Measurements from ENCODE around the gene BTAF1. TPM values are rescaled to one million over a fixed set of nuclear protein-coding genes. Genes with fewer than 3 reads are reported as not detected.
"Not testable (repeated sequence)": the region's sequence is repeated elsewhere in the genome, so short reads cannot be mapped to it uniquely, and the experiment has no call there.

Gene BTAF1
- total RNA-seq, 2 experiments from 2014 or later: 42.6 to 43.6 TPM

- H3K27me3 Mint-ChIP-seq (ENCODE audit: low read depth): peaks cover 5% of the 10 kb centered on the region
- no peak overlapping the region for H3K27ac Mint-ChIP-seq
- no peak overlapping the region for H3K4me3 Mint-ChIP-seq
- no peaks in the 10 kb centered on the region for H3K36me3 Mint-ChIP-seq (ENCODE audit: low read depth)
- CTCF ChIA-PET: interaction anchor here (0.5 kb wide), 1 partner anchor 686 kb away, joined by 3 read pairs; no protein-coding TSS in a partner anchor
- no peak for DNase-seq
- intact Hi-C loops (cut with micrococcal nuclease): no loop called here
- no peaks in the 10 kb centered on the region for H3K9me3 Mint-ChIP-seq
- peaks cover 10% of the 10 kb centered on the region for H3K4me1 Mint-ChIP-seq (ENCODE audit: low read depth)
These were observed 32.2 kb upstream of the BTAF1 start for GRCh38 chr10:91891125-91892001.

GRCh38 chr10:91893051-91893450 is 30.5 kb upstream of the BTAF1 start:
- Mint-ChIP-seq H3K4me1 (ENCODE audit: low read depth) (peaks cover under 1% of the 10 kb centered on the region), H3K36me3 (ENCODE audit: low read depth) (no peaks in the 10 kb centered on the region), H3K4me3 (no peak overlapping the region), H3K27me3 (ENCODE audit: low read depth) (no peaks in the 10 kb centered on the region), H3K9me3 (no peaks in the 10 kb centered on the region), H3K27ac (no peak overlapping the region)
- intact Hi-C loops (cut with micrococcal nuclease): no loop called here
- no peak for DNase-seq
- CTCF ChIA-PET: interaction anchor here (0.6 kb wide), 1 partner anchor 23 kb away, joined by 3 read pairs; no protein-coding TSS in a partner anchor

- DNase-seq; H3K27me3 Mint-ChIP-seq (ENCODE audit: low read depth); H3K4me3 Mint-ChIP-seq; intact Hi-C loops (cut with micrococcal nuclease); H3K9me3 Mint-ChIP-seq; H3K27ac Mint-ChIP-seq; H3K4me1 Mint-ChIP-seq (ENCODE audit: low read depth); H3K36me3 Mint-ChIP-seq (ENCODE audit: low read depth); CTCF ChIA-PET: not testable (repeated sequence)
These were observed 29.3 kb upstream of the BTAF1 start for GRCh38 chr10:91894261-91894685.

GRCh38 chr10:91896212-91896756 is 27.3 kb upstream of the BTAF1 start:
- no peak overlapping the region for H3K4me3 Mint-ChIP-seq

GRCh38 chr10:91897421-91897820 is 26.1 kb upstream of the BTAF1 start:
- Mint-ChIP-seq H3K27ac (no peak overlapping the region), H3K27me3 (ENCODE audit: low read depth) (no peaks in the 10 kb centered on the region), H3K36me3 (ENCODE audit: low read depth) (no peaks in the 10 kb centered on the region), H3K4me3 (no peak overlapping the region), H3K4me1 (ENCODE audit: low read depth) (peaks cover 16% of the 10 kb centered on the region), H3K9me3 (no peaks in the 10 kb centered on the region)
- intact Hi-C loops (cut with micrococcal nuclease): no loop called here
- DNase-seq: no peak
- CTCF ChIA-PET: no interaction called here

More at GRCh38 chr10:91896212-91896756, 27.3 kb upstream of the BTAF1 start:
- DNase-seq: no peak
- H3K27me3 Mint-ChIP-seq (ENCODE audit: low read depth): no peaks in the 10 kb centered on the region
- H3K27ac Mint-ChIP-seq: no peak overlapping the region
- no peaks in the 10 kb centered on the region for H3K36me3 Mint-ChIP-seq (ENCODE audit: low read depth)
- no peaks in the 10 kb centered on the region for H3K9me3 Mint-ChIP-seq
- intact Hi-C loops (cut with micrococcal nuclease): no loop called here
- CTCF ChIA-PET: no interaction called here
- peaks cover 4% of the 10 kb centered on the region for H3K4me1 Mint-ChIP-seq (ENCODE audit: low read depth)

- no peaks in the 10 kb centered on the region for H3K9me3 Mint-ChIP-seq
- peak overlapping the region; percentile 79 for H3K27ac Mint-ChIP-seq
- peak; percentile 85 for DNase-seq
- CTCF ChIA-PET: no interaction called here
- peaks cover 23% of the 10 kb centered on the region for H3K4me1 Mint-ChIP-seq (ENCODE audit: low read depth)
- H3K36me3 Mint-ChIP-seq (ENCODE audit: low read depth): no peaks in the 10 kb centered on the region
- no peaks in the 10 kb centered on the region for H3K27me3 Mint-ChIP-seq (ENCODE audit: low read depth)
- intact Hi-C loops (cut with micrococcal nuclease): loop anchor here (1.0 to 10.0 kb wide), 5 partner anchors 7 to 1027 kb away; partner anchors contain the start of genes FGFBP3 and RPP30
- no peak overlapping the region for H3K4me3 Mint-ChIP-seq
These were observed 21.5 kb upstream of the BTAF1 start for GRCh38 chr10:91901784-91902677.

- H3K4me3 Mint-ChIP-seq: peak overlapping the region; percentile 83
- no peaks in the 10 kb centered on the region for H3K36me3 Mint-ChIP-seq (ENCODE audit: low read depth)
- no peaks in the 10 kb centered on the region for H3K27me3 Mint-ChIP-seq (ENCODE audit: low read depth)
- peaks cover 25% of the 10 kb centered on the region for H3K4me1 Mint-ChIP-seq (ENCODE audit: low read depth)
- CTCF ChIA-PET: interaction anchor here (0.6 to 2.1 kb wide), 5 partner anchors 8 to 132 kb away, joined by 3 to 6 read pairs (median 4); partner anchors contain the start of gene BTAF1
- intact Hi-C loops (cut with micrococcal nuclease): loop anchor here (10.0 kb wide), 2 partner anchors 902 to 1032 kb away; partner anchors contain the start of gene RPP30
- DNase-seq: no peak
- no peak overlapping the region for H3K27ac Mint-ChIP-seq
- no peaks in the 10 kb centered on the region for H3K9me3 Mint-ChIP-seq
These were observed 16.5 kb upstream of the BTAF1 start for GRCh38 chr10:91907033-91907594.

GRCh38 chr10:91907914-91908336 is 15.6 kb upstream of the BTAF1 start:
- Mint-ChIP-seq H3K9me3 (no peaks in the 10 kb centered on the region), H3K4me1 (ENCODE audit: low read depth) (peaks cover 18% of the 10 kb centered on the region), H3K27me3 (ENCODE audit: low read depth) (peaks cover 2% of the 10 kb centered on the region), H3K4me3 (peak overlapping the region; percentile 83), H3K36me3 (ENCODE audit: low read depth) (no peaks in the 10 kb centered on the region), H3K27ac (peak overlapping the region; percentile 65)
- CTCF ChIA-PET: interaction anchor here (0.6 to 2.1 kb wide), 13 partner anchors 9 to 610 kb away, joined by 3 to 9 read pairs (median 4); partner anchors contain the start of genes BTAF1 and PPP1R3C
- peak; percentile 22 for DNase-seq
- intact Hi-C loops (cut with micrococcal nuclease): loop anchor here (2.0 to 10.0 kb wide), 4 partner anchors 37 to 1033 kb away; partner anchors contain the start of gene RPP30

GRCh38 chr10:91908337-91909116 is 15.0 kb upstream of the BTAF1 start:
- Mint-ChIP-seq H3K9me3 (no peaks in the 10 kb centered on the region), H3K27ac (peak overlapping the region; percentile 74), H3K27me3 (ENCODE audit: low read depth) (peaks cover 7% of the 10 kb centered on the region), H3K4me1 (ENCODE audit: low read depth) (peaks cover 20% of the 10 kb centered on the region), H3K36me3 (ENCODE audit: low read depth) (no peaks in the 10 kb centered on the region), H3K4me3 (peak overlapping the region; percentile 90)
- CTCF ChIA-PET: interaction anchor here (0.8 to 2.1 kb wide), 13 partner anchors 9 to 610 kb away, joined by 3 to 9 read pairs (median 4); partner anchors contain the start of genes BTAF1 and PPP1R3C
- DNase-seq: peak; percentile 77
- intact Hi-C loops (cut with micrococcal nuclease): loop anchor here (1.0 to 10.0 kb wide), 7 partner anchors 7 to 1034 kb away; partner anchors contain the start of genes BTAF1 and RPP30

- Mint-ChIP-seq H3K27me3 (ENCODE audit: low read depth) (peaks cover 13% of the 10 kb centered on the region), H3K4me3 (peak within 1 kb of the TSS; percentile 90), H3K27ac (peak within 1 kb of the TSS; percentile 74), H3K4me1 (ENCODE audit: low read depth) (peaks cover 20% of the 10 kb centered on the region), H3K9me3 (no peaks in the 10 kb centered on the region), H3K36me3 (ENCODE audit: low read depth) (no peaks in the 10 kb centered on the region)
- peak; percentile 60 for DNase-seq
- intact Hi-C loops (cut with micrococcal nuclease): loop anchor here (1.0 to 10.0 kb wide), 7 partner anchors 8 to 1034 kb away; partner anchors contain the start of genes BTAF1 and RPP30
- CTCF ChIA-PET: interaction anchor here (0.8 to 2.1 kb wide), 10 partner anchors 9 to 611 kb away, joined by 3 to 9 read pairs (median 4); partner anchors contain the start of genes BTAF1 and PPP1R3C
These were observed 14.4 kb upstream of the BTAF1 start, which contains the start of gene FGFBP3 for GRCh38 chr10:91909117-91909677. Gene FGFBP3, minus strand, starts transcription at chr10:91909486. Its CDS starts 517 bp downstream, at chr10:91908969.
